Stomach (tissue), 9 donors: ENCODE results near the gene HMX1. TPM values are rescaled to one million over a fixed set of nuclear protein-coding genes. Genes with fewer than 3 reads are reported as not detected.

Experiments used
- DNase-seq, 2 donors: peaks; one replicate each; pipeline versions ENCODE4 v3.0.0 to v3.0.0-alpha.2; 2013 to 2019
- H3K27ac ChIP-seq, 5 donors: fragments of 200-600 bp in 4 of 5; sonication (generic) in 4 of 5; one replicate each; pipeline ENCODE4 v1.5.1; 2013 to 2019; ENCODE audit warnings: mild to moderate bottlenecking in 1 of 5, moderate library complexity in 1 of 5
- H3K27me3 ChIP-seq, 3 donors: fragments of 200-600 bp; sonication (generic); one replicate each; pipeline ENCODE4 v1.5.1; 2017 to 2019; ENCODE audit warnings: mixed run types in 1 of 3
- H3K36me3 ChIP-seq, 4 donors: fragments of 200-600 bp; sonication (generic); 1 replicate in 3 of 4; 2 replicates in 1 of 4; pipeline ENCODE4 v1.5.1; 2016 to 2019
- H3K4me1 ChIP-seq, 4 donors: fragments of 200-600 bp; sonication (generic); one replicate each; pipeline ENCODE4 v1.5.1; 2016 to 2019
- H3K4me3 ChIP-seq, 4 donors: fragments of 200-600 bp; sonication (generic) in 3 of 4; one replicate each; pipeline ENCODE4 v1.5.1; 2016 to 2019; ENCODE audit warnings: mild to moderate bottlenecking in 1 of 4
- H3K9me3 ChIP-seq, 4 donors: fragments of 200-600 bp; sonication (generic); one replicate each; pipeline ENCODE4 v1.5.1; 2016 to 2019
- CTCF ChIP-seq, 7 experiments: fragments of 450-650 bp in 4 of 7; fragments of 200-600 bp in 3 of 7; sonication (generic) in 3 of 7; IDR thresholded peaks; one replicate each; pipeline ENCODE4 v1.5.1; 2016 to 2019; ENCODE audit warnings: antibody characterized with exemption in 7 of 7, control low read depth in 2 of 7, mild to moderate bottlenecking in 1 of 7
- EP300 ChIP-seq: sonication (generic); formaldehyde crosslinking; IDR thresholded peaks from one replicate; pipeline ENCODE4 v1.6.1; 2017; ENCODE audit warnings: antibody characterized with exemption
- POLR2A ChIP-seq, 4 donors: fragments of 450-650 bp; IDR thresholded peaks; one replicate each; pipeline ENCODE4 v1.6.1; 2016; ENCODE audit warnings: antibody characterized with exemption in 4 of 4, control low read depth in 2 of 4, mild to moderate bottlenecking in 1 of 4, moderate library complexity in 1 of 4
- POLR2AphosphoS5 ChIP-seq, 3 donors: sonication (generic); formaldehyde crosslinking; IDR thresholded peaks; one replicate each; pipeline ENCODE4 v1.6.1; 2016; ENCODE audit warnings: antibody characterized with exemption in 3 of 3
- WGBS, 5 donors: extraction: QIAGEN DNeasy Blood & Tissue Kit in 3 of 5; methylation state at CpG; one replicate each; pipeline versions ENCODE4 v1.1.5 to v1.1.7; 2013 to 2018; 5-methylcytosine and 5-hydroxymethylcytosine counted together
- intact Hi-C: fragments of 100-400 bp; cut with DNase I; formaldehyde crosslinking; loops from one replicate; pipeline ENCODE4 v1.15.1; 2023; ENCODE audit warnings: low total_unique reads
- polyA plus RNA-seq, 3 donors: library from polyadenylated mRNA; stranded (reverse); fragments of 200-250 nt; gene quantifications; one replicate each; pipeline ENCODE4 v1.2.3, GENCODE V29; 2013
- total RNA-seq, 5 donors: library from RNA; depleted of rRNA; stranded (reverse); fragments of >200 nt; gene quantifications; one replicate each; pipeline versions ENCODE4 v1.1.0 to v1.2.3, GENCODE V29; 2014 to 2016
- donor health status: healthy with polysubstance abuse.
- donor health status: Bipolar disorder and iron deficiency.
- donor health status: healthy.

The HMX1 gene
- total and polyA plus RNA-seq, 8 donors = 0.37 TPM; not detected in 7

GRCh38 chr4:8851321-8852117, 20.1 kb downstream of the HMX1 start:
- Histone ChIP-seq H3K27me3 (peaks cover 7 to 98% (median 47%) of the 10 kb centered on the region in 3 donors), H3K9me3 (peaks cover 3 to 15% (median 12%) of the 10 kb centered on the region in 4 donors), H3K4me3 (no peak overlapping the region), H3K36me3 (no peaks in the 10 kb centered on the region), H3K27ac (no peak overlapping the region), H3K4me1 (peaks cover 0 to 5% (median under 1%) of the 10 kb centered on the region in 4 donors)
- intact Hi-C loops = no loop called here
- WGBS, 5 donors = 68 to 83% (median 82%) methylated on average over 15 to 20 of the region's 20 CpGs
- no peak for DNase-seq
- no peak for TF ChIP-seq POLR2AphosphoS5 (IDR thresholded peaks at IDR 0.05)
- no peak for TF ChIP-seq POLR2A (IDR thresholded peaks at IDR 0.05)
- no peak for TF ChIP-seq CTCF (IDR thresholded peaks at IDR 0.05)
- no peak for TF ChIP-seq EP300

GRCh38 chr4:8850830-8851188, 20.8 kb downstream of the HMX1 start:
- no peaks in the 10 kb centered on the region for H3K36me3 ChIP-seq
- intact Hi-C loops = no loop called here
- no peak overlapping the region for H3K27ac ChIP-seq
- H3K4me1 ChIP-seq = peaks cover 0 to 4% (median 0%) of the 10 kb centered on the region in 4 donors
- peaks cover 3 to 15% (median 12%) of the 10 kb centered on the region in 4 donors for H3K9me3 ChIP-seq
- TF ChIP-seq POLR2AphosphoS5 (IDR thresholded peaks at IDR 0.05) (no peak), POLR2A (IDR thresholded peaks at IDR 0.05) (no peak)
- DNase-seq = no peak
- WGBS, 5 donors = 56 to 78% (median 71%) methylated on average over 2 to 8 of the region's 8 CpGs
- peaks cover 7 to 98% (median 43%) of the 10 kb centered on the region in 3 donors for H3K27me3 ChIP-seq
- H3K4me3 ChIP-seq = no peak overlapping the region

- no peak overlapping the region for H3K4me3 ChIP-seq
Measured at GRCh38 chr4:8850074-8850829, 21.4 kb downstream of the HMX1 start.

GRCh38 chr4:8849266-8850073, 22.2 kb downstream of the HMX1 start:
- DNase-seq = no peak
- Histone ChIP-seq H3K27me3 (peaks cover 3 to 98% (median 31%) of the 10 kb centered on the region in 3 donors), H3K9me3 (peaks cover 3 to 15% (median 13%) of the 10 kb centered on the region in 4 donors), H3K36me3 (no peaks in the 10 kb centered on the region), H3K27ac (no peak overlapping the region), H3K4me1 (peaks cover 0 to 4% (median 0%) of the 10 kb centered on the region in 4 donors), H3K4me3 (no peak overlapping the region)
- 58 to 67% (median 59%) methylated on average over 16 to 18 of the region's 18 CpGs for WGBS, 5 donors
- TF ChIP-seq POLR2AphosphoS5 (IDR thresholded peaks at IDR 0.05) (no peak), CTCF (IDR thresholded peaks at IDR 0.05) (no peak)
- intact Hi-C loops = no loop called here

More at GRCh38 chr4:8850074-8850829, 21.4 kb downstream of the HMX1 start:
- 74 to 85% (median 81%) methylated on average over 18 to 23 of the region's 23 CpGs for WGBS, 5 donors
- H3K9me3 ChIP-seq = peaks cover 3 to 15% (median 12%) of the 10 kb centered on the region in 4 donors
- TF ChIP-seq CTCF (IDR thresholded peaks at IDR 0.05) (no peak), POLR2AphosphoS5 (IDR thresholded peaks at IDR 0.05) (no peak), EP300 (no peak), POLR2A (IDR thresholded peaks at IDR 0.05) (no peak)
- H3K27me3 ChIP-seq = peaks cover 3 to 98% (median 37%) of the 10 kb centered on the region in 3 donors
- intact Hi-C loops = no loop called here
- H3K4me1 ChIP-seq = peaks cover 0 to 4% (median 0%) of the 10 kb centered on the region in 4 donors
- no peak for DNase-seq
- H3K27ac ChIP-seq = no peak overlapping the region
- no peaks in the 10 kb centered on the region for H3K36me3 ChIP-seq
